Upper lobe of left lung (tissue), 4 donors: ENCODE data around the gene PXN.

ENCODE experiments used
- CTCF ChIP-seq, 6 experiments: fragments of 450-650 bp in 4 of 6; fragments of 200-600 bp in 2 of 6; sonication (generic) in 2 of 6; IDR thresholded peaks; one replicate each; pipeline ENCODE4 v1.5.1; 2016 to 2019; ENCODE audit warnings: antibody characterized with exemption in 6 of 6
- POLR2A ChIP-seq, 4 donors: fragments of 450-650 bp; IDR thresholded peaks; one replicate each; pipeline ENCODE4 v1.5.1; 2016 to 2017; ENCODE audit warnings: antibody characterized with exemption in 4 of 4, mild to moderate bottlenecking in 2 of 4
- POLR2AphosphoS5 ChIP-seq, 2 donors: sonication (generic); formaldehyde crosslinking; IDR thresholded peaks; one replicate each; pipeline ENCODE4 v1.5.1; 2017; ENCODE audit warnings: antibody characterized with exemption in 2 of 2

DNA sequence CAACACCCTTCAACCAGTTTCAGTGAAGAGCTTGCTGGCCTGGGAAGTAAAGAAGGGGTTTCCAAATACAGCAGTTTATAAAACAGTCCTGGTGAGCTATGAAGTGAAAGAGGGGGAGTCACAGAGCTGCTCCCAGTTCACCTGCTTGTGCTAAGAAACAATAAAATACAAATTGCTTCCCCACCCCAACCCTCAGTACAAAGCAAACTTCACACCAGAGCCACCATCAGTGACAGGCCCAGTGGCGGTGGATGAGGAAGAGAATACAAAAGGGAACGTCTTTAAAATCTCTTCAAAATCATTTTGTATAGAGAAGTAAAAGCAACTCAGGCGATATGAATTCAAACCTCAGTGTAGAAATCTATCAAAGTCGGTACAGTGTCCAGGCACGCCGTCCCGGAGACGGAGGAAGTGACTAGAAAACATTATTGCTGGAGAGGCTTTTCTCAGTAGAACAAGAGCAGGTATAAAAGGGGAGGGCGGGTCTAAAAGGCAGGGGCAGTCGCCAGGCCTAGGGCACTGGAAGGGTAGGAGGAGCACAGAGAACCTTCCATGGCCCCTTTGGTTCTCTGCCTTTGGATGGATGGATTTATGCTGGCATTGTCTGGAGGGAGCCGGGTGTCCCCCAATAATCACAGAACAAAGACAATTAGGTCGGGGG is 54.2 kb downstream of the PXN start:
- TF ChIP-seq POLR2A (IDR thresholded peaks at IDR 0.05), result no peak
- TF ChIP-seq CTCF (IDR thresholded peaks at IDR 0.05), result no peak
- no peak for TF ChIP-seq POLR2AphosphoS5 (IDR thresholded peaks at IDR 0.05)
